Urinary bladder (tissue), 4 donors: ENCODE measurements around the gene FAXC. TPM values are rescaled to one million over a fixed set of nuclear protein-coding genes. Genes with fewer than 3 reads are reported as not detected.
"Not testable (repeated sequence)": the region's sequence is repeated elsewhere in the genome, so short reads cannot be mapped to it uniquely, and the experiment has no call there.

ENCODE experiments used
- DNase-seq: peaks from one replicate; pipeline ENCODE4 v3.0.0-alpha.2; 2015; ENCODE audit errors: extremely low spot score
- H3K27ac ChIP-seq: one replicate; pipeline ENCODE4 v1.5.1; 2013; ENCODE audit warnings: low read depth, mild to moderate bottlenecking, moderate library complexity
- H3K36me3 ChIP-seq: one replicate; pipeline ENCODE4 v1.6.1; 2013; ENCODE audit warnings: mild to moderate bottlenecking, moderate library complexity; ENCODE audit not compliant: insufficient read depth
- H3K4me1 ChIP-seq: one replicate; pipeline ENCODE4 v1.6.1; 2013; ENCODE audit warnings: mild to moderate bottlenecking, moderate library complexity; ENCODE audit not compliant: insufficient read depth
- H3K4me3 ChIP-seq: one replicate; pipeline ENCODE4 v1.5.1; 2013; ENCODE audit warnings: low read depth, low read length
- WGBS: extraction: QIAGEN DNeasy Blood & Tissue Kit; methylation state at CpG from one replicate; pipeline ENCODE4 v1.1.7; 2013; 5-methylcytosine and 5-hydroxymethylcytosine counted together
- polyA plus RNA-seq: library from polyadenylated mRNA; stranded (reverse); fragments of 200-250 nt; gene quantifications from one replicate; pipeline ENCODE4 v1.2.3, GENCODE V29; 2013
- total RNA-seq: library from RNA; depleted of rRNA; stranded (reverse); fragments of >200 nt; gene quantifications from one replicate; pipeline ENCODE4 v1.2.3, GENCODE V29; 2014
- donor health status: healthy with polysubstance abuse.
- donor health status: healthy.

FAXC gene
- total and polyA plus RNA-seq, 2 donors = 19.4 to 28.0 TPM

DNA sequence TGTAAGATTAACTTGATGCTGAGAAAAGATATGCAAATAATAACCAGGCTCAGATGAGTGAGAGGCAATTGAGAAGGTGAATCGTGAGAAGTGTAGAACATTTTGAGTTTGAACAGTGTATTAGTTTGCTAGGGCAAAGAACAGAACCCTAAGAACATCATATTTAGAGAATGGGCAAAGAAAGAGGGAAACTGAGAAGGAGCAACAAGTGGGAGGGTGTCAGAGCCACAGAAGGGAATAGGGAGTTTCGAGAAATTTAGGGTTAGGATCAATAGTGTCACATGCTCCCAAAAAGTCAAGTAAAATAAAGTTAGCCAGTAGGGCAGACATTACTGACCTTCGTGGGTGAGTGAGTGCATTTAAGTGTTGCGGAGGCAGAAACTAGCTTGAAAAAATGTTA is 5.5 kb upstream of the FAXC start:
- 81% methylated on average over 4 of the region's 4 CpGs for WGBS

DNA sequence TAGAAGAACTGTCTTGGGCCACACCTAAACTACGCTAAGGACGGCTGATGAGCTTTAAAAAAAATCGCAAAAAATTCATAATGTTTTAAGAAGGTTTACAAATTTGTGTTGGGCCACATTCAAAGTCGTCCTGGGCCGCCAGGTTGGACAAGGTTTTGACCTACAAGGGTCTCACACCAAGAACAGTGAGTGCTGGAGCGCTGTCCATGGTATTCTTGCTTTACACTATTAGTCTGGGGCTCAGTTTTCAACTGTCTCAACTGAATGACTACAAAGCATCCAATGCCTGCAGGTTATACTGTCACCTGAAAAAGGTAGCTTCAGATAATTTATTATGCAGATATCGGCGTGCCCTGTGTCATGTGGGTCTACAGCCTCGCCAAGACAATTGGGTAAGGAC is 3.7 kb upstream of the FAXC start:
- 69% methylated on average over 9 of the region's 9 CpGs for WGBS
- H3K4me3 ChIP-seq = no peak overlapping the region
- H3K27ac ChIP-seq = no peak overlapping the region

More for the DNA sequence above, 5.5 kb upstream of the FAXC start:
- DNase-seq = no peak
- no peaks in the 10 kb centered on the region for H3K4me1 ChIP-seq
- H3K4me3 ChIP-seq = no peak overlapping the region
- no peak overlapping the region for H3K27ac ChIP-seq
- H3K36me3 ChIP-seq = no peaks in the 10 kb centered on the region

DNA sequence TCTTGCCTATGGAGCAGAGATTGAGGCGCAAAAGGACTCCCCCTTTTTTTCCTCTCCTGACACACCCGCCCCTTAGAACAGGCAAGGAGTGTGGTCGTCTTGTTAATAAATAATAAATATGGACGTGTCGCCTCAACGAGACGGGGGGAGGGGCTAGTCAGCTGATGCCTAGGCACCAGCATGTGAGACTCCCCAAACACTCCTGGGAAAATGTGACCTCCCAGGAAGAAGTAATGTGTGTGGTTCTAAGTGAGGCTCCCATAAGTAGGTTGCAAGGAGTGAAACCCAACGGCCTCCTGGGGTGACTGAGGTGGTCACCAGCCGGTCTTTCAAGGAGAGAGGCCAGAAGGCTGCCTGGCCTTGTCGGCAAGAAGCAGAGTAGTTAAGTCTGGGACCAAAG is 1.1 kb upstream of the FAXC start:
- no peaks in the 10 kb centered on the region for H3K4me1 ChIP-seq
- H3K27ac ChIP-seq = no peak overlapping the region
- DNase-seq = no peak
- WGBS = 31% methylated on average over 10 of the region's 10 CpGs
- no peak overlapping the region for H3K4me3 ChIP-seq
- H3K36me3 ChIP-seq = no peaks in the 10 kb centered on the region

More for the DNA sequence above, 3.7 kb upstream of the FAXC start:
- Histone ChIP-seq H3K4me1 (no peaks in the 10 kb centered on the region), H3K36me3 (no peaks in the 10 kb centered on the region)
- no peak for DNase-seq

DNA sequence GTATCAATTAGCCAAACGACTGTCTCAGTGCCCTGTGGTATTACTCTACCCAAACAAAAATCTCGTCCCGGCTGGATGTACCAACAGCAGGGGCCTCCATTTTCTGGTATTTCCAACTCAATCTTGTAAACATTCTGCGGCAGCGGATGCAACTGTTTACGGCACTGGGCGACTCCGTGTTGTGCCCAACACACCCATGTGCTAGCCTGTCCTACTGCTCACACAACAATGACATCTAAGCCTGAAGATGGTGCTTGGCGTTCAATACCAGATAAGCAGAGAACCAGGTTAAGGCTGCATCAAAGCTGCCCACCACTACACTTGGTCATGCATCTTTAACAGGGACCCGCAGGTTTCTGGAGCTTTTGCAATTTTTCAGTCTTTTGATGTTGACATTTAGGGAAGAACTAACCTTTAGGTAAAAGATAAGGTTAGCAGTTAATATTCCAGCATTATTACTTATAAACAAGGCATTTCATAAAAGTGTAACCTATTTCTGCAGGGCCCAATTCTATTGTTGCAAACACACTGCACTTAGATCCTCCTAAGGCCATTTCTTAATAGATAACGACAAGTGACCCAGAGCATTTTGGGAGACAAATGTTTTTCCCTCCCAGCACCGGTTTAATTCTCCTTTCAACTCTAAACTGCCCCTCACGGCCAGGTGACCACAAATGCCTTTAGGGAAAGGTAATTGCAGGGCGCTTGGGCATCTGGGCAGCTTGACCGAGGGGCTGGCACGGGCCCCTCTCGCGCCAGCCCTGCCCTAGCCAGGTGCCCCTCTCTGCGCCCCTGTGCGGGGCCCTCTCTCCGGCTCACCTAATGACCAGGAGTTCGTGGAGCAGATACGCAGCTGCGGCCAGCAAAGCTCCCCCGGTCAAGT is 945 bp downstream of the FAXC start:
- H3K4me1 ChIP-seq = no peaks in the 10 kb centered on the region
- H3K27ac ChIP-seq = no peak overlapping the region
- 30% methylated on average over 25 of the region's 25 CpGs for WGBS
- no peaks in the 10 kb centered on the region for H3K36me3 ChIP-seq
- H3K4me3 ChIP-seq = peak overlapping the region; percentile 76
- no peak for DNase-seq

DNA sequence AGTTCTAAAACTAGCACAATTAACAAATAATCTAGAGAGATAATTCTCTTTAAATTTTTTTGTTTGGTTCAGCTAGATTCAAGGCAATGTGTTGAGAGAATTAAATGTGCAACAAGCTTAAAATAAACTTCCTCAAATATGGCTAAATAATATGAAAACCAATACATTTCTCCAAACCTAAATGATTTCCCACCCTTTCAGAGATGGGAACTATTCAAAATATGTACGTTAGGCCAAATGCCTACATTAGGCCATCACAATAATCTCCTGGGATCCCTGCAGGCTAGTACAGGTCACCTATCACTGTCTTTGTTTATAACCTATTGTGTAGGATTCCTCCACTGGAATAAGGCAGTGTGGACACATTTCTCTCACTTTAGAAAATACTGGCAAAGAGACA is 1.7 kb downstream of the FAXC start:
- 47% methylated on average over 1 of the region's 1 CpG for WGBS
- no peak for DNase-seq
- H3K4me1 ChIP-seq = no peaks in the 10 kb centered on the region
- H3K27ac ChIP-seq = no peak overlapping the region
- H3K4me3 ChIP-seq = no peak overlapping the region
- H3K36me3 ChIP-seq = no peaks in the 10 kb centered on the region

DNA sequence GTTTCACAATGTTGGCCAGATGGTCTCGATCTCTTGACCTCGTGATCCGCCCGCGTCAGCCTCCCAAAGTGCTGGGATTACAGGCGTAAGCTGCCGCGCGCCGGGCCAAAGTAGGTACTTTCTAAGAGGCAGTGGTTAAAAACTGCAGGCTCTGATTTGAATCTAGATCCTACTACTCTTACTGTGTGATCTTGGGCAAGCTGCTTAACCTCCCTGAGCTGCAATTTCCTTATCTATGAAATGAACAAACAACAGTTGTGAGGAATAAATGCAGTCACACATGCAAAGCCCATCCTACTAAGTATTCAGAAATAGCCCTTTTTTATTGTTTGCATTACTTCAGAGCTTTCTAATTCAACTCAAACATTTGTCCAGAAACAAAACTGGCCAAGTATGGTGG is 2.9 kb downstream of the FAXC start:
- no peak for DNase-seq
- Histone ChIP-seq H3K4me3 (no peak overlapping the region), H3K27ac (no peak overlapping the region), H3K4me1 (no peaks in the 10 kb centered on the region), H3K36me3 (no peaks in the 10 kb centered on the region)
- WGBS = 96% methylated on average over 10 of the region's 10 CpGs

DNA sequence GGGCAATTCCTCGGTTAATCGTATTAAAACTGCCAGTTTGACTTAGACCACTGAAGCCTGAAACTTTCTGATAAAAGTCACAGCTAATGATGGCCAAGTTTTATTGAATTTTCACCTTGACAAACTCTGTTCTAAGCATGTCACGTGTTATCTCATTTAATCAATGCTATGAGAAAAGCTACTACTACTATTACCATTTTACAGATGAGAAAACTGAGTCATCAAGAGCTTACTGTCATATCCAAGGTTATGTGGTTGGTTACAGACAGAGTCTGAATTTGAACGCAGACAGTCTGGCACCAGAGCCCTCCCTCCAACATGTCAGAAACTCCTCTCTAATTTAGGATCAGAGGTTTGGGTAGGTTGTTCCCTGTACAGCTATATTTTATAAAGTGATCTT is 4.3 kb downstream of the FAXC start:
- DNase-seq = no peak
- no peaks in the 10 kb centered on the region for H3K36me3 ChIP-seq
- H3K4me3 ChIP-seq = no peak overlapping the region
- no peak overlapping the region for H3K27ac ChIP-seq
- H3K4me1 ChIP-seq = no peaks in the 10 kb centered on the region
- 89% methylated on average over 4 of the region's 4 CpGs for WGBS

DNA sequence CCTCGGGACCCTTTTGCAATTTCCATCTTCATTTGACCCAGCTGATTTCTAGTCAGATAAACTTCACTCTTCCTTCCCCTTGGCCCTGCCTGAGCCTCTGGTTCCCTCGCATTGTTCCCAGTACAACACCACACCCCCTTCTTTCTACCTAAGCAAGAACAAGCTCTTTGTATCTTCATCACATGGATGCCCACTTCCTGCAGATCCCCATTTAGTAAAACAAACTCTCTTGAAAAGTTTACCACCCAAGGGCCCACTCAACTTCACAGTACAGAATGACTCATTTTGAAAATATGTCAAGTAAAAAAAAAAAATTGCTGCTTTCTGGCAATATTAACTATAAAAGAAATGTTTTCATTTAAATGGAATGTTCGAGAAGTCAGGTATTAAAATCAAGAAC is 5.2 kb downstream of the FAXC start:
- no peaks in the 10 kb centered on the region for H3K36me3 ChIP-seq
- no peak for DNase-seq
- no peak overlapping the region for H3K4me3 ChIP-seq
- WGBS = 40% methylated on average over 3 of the region's 3 CpGs
- no peaks in the 10 kb centered on the region for H3K4me1 ChIP-seq
- no peak overlapping the region for H3K27ac ChIP-seq

DNA sequence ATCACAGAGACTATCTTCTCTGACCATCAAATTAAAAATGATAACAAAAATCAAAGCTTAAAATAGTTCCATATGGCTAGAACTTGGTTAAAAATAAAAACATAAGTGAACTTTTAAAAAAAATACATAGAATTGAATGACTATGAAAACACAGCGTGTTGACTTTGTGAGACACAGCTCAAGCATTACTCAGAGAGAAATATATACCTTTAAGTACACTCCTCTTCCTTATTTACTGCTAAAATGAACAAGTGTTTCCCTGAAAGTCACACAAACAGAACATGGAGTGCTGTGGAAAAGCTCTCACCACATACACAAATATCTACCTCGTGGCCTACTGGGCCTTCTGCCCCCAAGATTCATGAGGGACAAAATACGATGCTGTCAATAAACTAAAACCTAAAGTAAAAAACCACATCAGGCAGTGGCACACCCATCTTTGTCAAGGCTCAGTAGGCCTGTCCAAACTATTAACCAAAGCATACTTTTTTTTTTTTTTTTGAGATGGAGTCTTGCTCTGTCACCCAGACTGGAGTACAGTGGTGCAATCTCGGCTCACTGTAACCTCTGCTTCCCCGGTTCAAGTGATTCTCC is 7.5 kb downstream of the FAXC start:
- Histone ChIP-seq H3K27ac (no peak overlapping the region), H3K4me1 (no peaks in the 10 kb centered on the region), H3K4me3 (no peak overlapping the region), H3K36me3 (no peaks in the 10 kb centered on the region)
- 82% methylated on average over 5 of the region's 5 CpGs for WGBS
- DNase-seq = no peak

DNA sequence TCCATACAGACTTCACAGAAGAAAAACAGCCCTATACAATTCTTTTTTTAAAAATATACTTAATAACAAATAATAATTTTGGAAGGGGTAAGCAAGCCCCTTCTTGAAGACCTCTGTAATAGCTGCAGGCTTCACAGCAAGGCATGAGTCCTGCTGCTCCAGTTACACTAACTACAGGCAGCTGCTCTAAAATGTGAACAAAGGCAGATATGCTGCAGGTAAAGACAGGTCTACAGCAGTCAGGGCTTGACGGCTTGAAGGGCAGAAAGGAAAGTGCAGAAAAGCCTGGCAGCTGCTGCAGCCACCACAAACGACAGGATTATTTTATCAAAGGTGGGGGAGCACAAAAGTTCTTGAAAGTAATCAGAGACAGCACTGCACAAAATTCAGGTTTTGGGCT is 11.3 kb downstream of the FAXC start:
- WGBS = 47% methylated on average over 2 of the region's 2 CpGs
- no peak overlapping the region for H3K27ac ChIP-seq
- no peaks in the 10 kb centered on the region for H3K36me3 ChIP-seq
- H3K4me1 ChIP-seq = no peaks in the 10 kb centered on the region
- DNase-seq = no peak
- H3K4me3 ChIP-seq = no peak overlapping the region

DNA sequence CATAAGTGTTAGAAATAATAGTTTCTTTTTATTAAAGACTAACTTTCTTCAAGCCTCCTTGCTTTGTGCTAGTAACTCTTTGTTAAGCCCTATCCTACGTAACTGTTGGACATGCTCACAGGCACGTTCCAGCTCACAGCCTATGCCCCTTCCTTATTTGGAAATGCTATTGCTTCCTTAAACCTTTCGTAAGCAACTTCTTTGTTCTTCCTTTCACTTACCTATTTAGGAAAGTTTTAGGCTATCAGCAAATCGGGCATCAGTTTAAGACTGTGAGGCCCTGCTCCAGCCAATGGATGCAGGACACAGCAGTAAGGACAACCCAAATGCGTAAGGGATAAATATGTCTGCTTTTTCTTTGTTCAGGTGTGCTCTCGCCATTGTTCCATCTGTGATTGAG is 14.2 kb downstream of the FAXC start:
- 64% methylated on average over 6 of the region's 6 CpGs for WGBS
- not testable (repeated sequence) for H3K4me1 ChIP-seq, H3K36me3 ChIP-seq, H3K27ac ChIP-seq, DNase-seq, H3K4me3 ChIP-seq

DNA sequence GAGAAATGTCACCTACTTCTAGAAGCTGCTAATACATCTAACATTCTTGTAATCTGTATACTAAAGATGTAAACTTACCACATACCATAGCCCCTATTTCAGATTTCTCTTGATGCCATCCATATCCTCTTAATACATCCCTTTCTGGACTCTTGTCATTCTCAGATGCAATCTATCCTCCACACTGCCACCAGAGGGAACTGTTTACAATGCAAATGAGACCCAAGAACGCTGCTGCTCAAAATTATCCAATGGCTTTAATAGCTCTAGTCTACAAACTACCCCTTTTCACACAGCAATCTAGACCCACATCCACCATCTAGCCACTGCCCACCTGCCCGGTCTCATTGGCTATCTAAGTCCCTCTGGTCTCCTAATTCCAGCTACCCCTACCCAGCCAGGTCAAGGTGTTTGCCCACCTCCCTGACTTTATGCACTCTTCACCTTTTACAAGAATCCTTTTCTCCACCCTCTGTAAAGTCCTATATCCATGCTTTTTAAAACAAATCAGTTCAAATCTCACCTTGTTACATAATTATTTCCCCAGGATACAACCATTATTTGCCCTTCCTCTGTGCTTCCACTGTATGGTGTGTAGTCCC is 14.8 kb downstream of the FAXC start:
- Histone ChIP-seq H3K36me3 (no peaks in the 10 kb centered on the region), H3K4me1 (no peaks in the 10 kb centered on the region), H3K4me3 (no peak overlapping the region), H3K27ac (no peak overlapping the region)
- 40% methylated on average over 2 of the region's 2 CpGs for WGBS
- no peak for DNase-seq

DNA sequence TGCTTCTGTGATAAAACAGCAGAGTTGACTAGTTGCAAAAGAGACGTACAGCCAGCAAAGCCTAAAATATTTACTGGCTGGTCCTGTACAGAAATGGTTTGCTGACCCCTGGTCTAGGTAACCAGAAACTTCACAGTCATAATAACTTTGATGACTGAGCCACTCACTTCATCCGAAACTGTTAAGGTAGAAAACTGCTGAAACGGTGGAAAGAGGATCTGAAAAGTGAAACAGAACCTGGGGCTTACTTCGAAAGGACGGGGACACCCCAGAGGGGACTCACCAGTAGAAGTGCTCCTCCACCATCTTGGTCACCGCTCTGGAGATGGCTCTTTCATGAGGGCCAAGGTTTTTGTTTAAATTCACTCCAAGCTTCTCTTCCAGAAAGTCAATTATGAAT is 16.4 kb downstream of the FAXC start:
- H3K27ac ChIP-seq = no peak overlapping the region
- H3K36me3 ChIP-seq = no peaks in the 10 kb centered on the region
- 82% methylated on average over 6 of the region's 6 CpGs for WGBS
- H3K4me1 ChIP-seq = no peaks in the 10 kb centered on the region
- no peak for DNase-seq
- no peak overlapping the region for H3K4me3 ChIP-seq

DNA sequence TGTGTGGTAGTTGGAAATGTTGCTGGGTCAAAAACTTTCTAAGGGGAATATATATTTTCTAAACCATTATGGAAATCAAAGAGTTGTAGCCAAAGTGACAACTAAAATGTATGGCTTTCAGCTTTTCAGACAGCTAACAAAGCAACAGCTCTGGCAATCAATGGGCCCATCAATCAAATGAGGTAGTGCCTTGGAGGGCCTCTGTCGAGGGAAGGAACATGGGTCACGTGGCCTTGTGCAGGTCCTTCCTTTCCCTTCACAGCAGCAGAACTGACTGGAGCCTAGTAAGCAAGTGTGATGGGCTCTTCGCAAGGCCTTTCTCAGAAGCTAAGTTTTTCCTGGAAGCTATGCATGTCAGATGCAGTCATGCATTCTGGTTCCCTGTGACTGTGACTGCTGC is 17.9 kb downstream of the FAXC start:
- no peak overlapping the region for H3K27ac ChIP-seq
- DNase-seq = no peak
- H3K4me3 ChIP-seq = no peak overlapping the region
- 81% methylated on average over 3 of the region's 3 CpGs for WGBS
- no peaks in the 10 kb centered on the region for H3K4me1 ChIP-seq
- H3K36me3 ChIP-seq = no peaks in the 10 kb centered on the region
